C4-2B (cell line): ENCODE results near the gene ESR2.

Experiments used
- H3K27ac ChIP-seq: fragments of 450-650 bp; 2 replicates; pipeline ENCODE4 v1.5.1; 2017
- ZFX ChIP-seq: fragments of 450-650 bp; IDR thresholded peaks from 2 replicates; pipeline ENCODE4 v1.6.1; 2017
- TF ChIP-seq, protein P1 (sequence below): fragments of 450-650 bp; conservative IDR thresholded peaks from 2 replicates; pipeline ENCODE4 v1.5.1; 2017; ENCODE audit warnings: mild to moderate bottlenecking

ESR2 gene

DNA sequence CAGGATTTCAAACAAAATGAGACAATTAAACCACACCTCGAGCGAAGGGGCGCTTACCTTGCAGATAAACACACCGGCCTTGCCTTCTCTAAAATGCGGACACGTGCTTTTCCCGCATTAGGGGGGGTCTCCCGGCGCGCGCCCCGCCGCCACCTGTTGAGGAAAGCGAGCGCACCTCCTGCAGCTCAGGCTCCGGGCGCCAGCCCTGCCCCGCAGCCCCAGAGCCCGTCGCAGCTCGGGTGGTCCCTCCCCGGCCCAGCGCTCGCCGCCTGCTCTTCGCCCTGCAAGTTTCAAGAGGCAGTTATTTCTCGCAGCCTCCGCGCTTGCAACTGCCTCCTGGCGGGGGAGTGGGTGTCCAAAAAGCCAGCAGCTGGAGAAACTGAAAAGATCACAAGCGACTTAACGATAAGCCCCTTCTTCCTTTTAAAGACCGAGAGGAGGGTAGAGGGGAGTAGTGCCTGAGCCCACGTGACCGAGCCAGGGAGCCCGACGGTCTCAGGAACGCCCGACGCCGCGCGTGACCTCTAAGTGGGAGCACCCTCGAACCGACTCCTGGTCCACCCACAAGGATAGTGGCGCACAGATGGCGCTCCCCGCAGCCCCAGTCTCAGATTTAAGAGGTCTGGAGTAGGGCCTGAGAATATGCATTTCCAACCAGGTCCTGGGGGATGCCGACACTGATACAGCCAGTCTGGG is at the start of gene ESR2:
Gene ESR2, minus strand, starts transcription at position 396 of the 696 bp plus-strand sequence. CDS start 11,386 bp downstream, outside the sequence.
- H3K27ac ChIP-seq = no peak within 1 kb of the TSS

DNA sequence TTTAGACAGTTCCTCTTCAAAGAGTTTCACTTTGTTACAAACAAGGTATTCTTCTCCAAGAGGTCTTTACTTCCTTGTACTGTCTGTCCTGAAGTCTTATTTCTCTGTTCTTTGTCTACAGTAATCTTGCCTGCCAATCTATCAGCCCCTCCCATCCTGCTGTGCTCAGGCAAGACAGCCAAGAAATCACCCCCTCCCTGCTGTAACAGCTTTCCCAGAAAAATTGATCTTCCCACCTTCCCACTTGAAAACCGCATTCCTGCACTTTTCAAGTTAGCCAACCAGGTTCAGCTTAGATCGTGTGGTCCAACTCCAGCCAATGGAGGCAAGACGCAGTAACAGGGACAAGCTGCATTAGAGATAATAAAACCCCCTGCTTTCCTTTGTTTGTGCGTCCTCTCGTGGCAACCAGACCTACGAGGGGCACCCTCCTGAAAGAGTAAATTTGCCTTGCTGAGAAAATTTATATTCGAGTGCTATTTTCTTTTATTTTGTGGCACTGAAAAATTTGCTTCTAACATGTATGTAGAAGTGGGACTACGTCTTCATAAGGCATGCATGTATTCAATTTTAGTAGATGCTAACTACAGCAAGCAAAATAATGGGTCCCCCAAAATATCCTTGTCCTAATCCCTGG is 46.5 kb upstream of the ESR2 start:
- TF ChIP-seq ZFX = no peak
- TF ChIP-seq, protein P1, sequence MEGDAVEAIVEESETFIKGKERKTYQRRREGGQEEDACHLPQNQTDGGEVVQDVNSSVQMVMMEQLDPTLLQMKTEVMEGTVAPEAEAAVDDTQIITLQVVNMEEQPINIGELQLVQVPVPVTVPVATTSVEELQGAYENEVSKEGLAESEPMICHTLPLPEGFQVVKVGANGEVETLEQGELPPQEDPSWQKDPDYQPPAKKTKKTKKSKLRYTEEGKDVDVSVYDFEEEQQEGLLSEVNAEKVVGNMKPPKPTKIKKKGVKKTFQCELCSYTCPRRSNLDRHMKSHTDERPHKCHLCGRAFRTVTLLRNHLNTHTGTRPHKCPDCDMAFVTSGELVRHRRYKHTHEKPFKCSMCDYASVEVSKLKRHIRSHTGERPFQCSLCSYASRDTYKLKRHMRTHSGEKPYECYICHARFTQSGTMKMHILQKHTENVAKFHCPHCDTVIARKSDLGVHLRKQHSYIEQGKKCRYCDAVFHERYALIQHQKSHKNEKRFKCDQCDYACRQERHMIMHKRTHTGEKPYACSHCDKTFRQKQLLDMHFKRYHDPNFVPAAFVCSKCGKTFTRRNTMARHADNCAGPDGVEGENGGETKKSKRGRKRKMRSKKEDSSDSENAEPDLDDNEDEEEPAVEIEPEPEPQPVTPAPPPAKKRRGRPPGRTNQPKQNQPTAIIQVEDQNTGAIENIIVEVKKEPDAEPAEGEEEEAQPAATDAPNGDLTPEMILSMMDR = no peak
- no peak overlapping the region for H3K27ac ChIP-seq

More for the DNA sequence above, at the start of gene ESR2:
- TF ChIP-seq, protein P1 = no peak
- no peak for TF ChIP-seq ZFX

DNA sequence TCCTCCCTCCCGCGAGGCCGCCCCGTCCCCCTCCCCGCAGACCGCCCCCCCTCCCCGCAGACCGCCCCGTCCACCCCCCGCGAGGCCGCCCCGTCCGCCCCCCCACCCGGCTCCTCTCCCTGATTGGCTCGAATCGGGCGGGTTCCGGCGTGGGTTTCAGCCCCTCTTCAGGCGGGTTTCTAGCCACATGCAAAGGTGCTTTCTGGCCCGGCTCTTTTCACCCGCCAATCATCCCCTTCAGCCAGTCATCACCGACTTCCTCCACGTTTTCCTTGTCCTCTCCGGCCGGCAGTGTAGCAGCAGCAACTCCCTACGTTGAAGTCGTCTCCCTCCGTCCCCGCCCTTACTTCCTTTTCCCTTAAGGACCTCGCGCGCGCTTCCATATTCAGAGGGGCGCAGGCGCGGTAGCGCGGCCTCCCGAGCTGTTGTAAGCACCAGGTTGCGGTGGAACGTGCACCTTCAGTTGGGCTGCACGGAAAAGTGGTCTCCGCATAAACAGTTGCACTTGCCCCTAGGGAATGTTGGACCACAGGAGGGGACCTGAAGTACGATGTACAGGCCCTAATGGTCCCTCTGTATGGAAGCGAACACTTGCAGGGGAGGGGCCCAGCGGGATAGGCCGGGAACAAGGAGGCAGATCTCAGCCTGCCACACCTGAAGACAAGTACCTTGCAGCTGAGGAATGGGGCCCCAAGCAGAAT is 44.6 kb upstream of the ESR2 start:
- H3K27ac ChIP-seq = peak overlapping the region; percentile 88

DNA sequence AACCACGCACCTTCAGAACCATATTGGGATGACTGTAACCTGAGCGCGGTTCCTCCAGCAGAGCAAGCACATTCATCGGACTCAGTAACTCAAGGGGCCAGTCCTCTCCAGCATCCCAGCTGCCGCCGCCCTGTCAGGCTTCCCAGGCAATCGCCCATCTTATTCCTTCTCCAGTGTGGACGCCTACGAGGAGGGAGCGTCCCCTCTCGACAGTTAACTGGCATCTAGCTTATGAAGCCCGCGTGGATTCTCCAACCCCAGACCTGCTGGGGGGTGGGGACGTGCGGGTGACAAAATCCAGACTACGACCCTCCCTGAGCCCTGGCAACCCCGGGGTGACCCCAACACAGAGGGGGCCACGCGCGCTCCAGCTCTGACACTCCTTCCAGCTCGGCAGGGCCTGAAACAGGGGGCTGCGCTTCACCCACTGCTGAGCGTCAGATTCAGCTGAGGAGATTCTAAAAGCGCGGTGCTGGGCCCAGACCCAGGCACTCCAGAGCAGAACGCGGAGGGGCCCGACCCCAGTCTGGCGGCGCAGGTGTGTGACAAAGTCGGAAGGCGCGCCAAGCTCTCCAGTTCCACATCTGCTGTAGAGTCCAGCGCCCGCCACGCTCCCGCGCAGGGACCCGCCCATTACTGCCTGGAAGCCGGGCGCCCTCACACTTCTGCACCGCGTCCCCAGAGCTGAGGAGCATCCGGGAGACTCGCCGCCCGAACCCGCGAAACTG is 43.9 kb upstream of the ESR2 start:
- TF ChIP-seq, protein P1 = peak; percentile 28
- no peak; the same call in 1 of the 2 replicates for TF ChIP-seq ZFX

More for the DNA sequence above, 44.6 kb upstream of the ESR2 start:
- peak; percentile 64 for TF ChIP-seq ZFX
- TF ChIP-seq, protein P1 = no peak

DNA sequence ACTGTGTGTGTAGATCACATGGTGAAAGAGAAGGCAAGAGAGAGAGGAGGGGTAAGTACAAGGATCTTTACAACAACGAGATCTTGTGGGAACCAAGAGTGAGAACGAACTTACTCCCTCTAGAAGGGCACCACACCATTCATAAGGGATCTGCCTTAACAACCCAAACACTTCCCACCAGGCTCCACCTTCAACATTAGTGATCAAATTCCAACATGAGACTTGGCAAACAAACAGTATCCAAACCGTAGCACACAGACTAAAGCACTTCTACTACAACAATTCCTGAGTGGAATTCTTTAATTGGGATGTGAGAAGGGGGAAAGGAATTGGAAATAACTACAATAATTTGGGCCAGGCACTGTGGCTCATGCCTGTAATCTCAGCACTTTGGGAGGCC is 35.0 kb upstream of the ESR2 start:
- H3K27ac ChIP-seq = no peak overlapping the region
- TF ChIP-seq, protein P1 = no peak
- TF ChIP-seq ZFX = no peak

More for the DNA sequence above, 43.9 kb upstream of the ESR2 start:
- peak overlapping the region; percentile 88 for H3K27ac ChIP-seq

DNA sequence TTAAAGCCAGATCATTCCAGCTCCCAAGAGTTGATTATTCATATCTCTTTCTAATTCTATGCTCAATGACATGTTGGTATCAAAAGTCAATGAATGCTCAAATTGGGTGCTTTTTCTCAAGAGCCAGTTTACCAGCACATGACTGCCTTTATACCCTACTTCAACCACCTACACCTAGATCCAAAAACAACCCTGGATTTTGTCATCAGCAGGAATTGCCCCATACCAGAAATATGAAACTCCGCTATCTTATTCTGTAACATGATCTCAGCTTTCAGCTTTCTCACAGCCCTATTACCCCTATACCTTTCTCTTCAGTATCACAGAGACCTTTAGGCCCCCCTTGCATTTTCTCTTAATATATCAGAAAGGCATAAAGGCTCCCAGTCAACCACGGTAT is 32.3 kb upstream of the ESR2 start:
- no peak for TF ChIP-seq ZFX
- TF ChIP-seq, protein P1 = no peak

More for the DNA sequence above, 32.3 kb upstream of the ESR2 start:
- no peak overlapping the region for H3K27ac ChIP-seq
